GM19238 (cell line): ENCODE results near the gene ELOVL7.
"Not testable (repeated sequence)": the region's sequence is repeated elsewhere in the genome, so short reads cannot be mapped to it uniquely, and the experiment has no call there.

Experiments used
- DNase-seq: peaks from one replicate; pipeline ENCODE4 v3.0.0; 2011; ENCODE audit warnings: low spot score; ENCODE audit not compliant: insufficient read length

The ELOVL7 gene

DNA sequence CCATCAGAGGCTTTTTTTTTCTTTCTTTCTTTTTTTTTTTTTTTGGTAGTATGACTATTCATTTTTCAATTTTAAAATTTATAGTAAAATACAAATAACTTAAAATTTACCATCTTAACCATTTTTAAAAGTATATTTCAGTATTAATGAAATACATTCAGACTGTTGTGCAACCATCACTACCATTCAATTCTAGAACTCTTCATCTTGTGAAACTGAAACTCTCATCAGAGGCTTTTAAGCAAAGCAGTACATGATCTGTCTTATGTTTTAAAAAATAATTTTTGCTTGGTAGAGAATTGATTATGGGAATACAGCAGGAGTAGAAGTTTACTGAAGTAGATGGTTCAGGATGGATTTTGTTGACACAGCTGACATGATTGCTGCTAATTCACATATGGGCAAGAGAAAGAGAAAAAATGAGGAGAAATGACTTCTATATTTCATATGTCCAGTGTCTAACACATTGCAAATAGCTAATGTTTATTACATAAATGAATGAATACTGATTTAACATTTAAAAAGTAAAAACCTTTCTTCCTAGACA is 13.4 kb downstream of the ELOVL7 start:
- DNase-seq = no peak

DNA sequence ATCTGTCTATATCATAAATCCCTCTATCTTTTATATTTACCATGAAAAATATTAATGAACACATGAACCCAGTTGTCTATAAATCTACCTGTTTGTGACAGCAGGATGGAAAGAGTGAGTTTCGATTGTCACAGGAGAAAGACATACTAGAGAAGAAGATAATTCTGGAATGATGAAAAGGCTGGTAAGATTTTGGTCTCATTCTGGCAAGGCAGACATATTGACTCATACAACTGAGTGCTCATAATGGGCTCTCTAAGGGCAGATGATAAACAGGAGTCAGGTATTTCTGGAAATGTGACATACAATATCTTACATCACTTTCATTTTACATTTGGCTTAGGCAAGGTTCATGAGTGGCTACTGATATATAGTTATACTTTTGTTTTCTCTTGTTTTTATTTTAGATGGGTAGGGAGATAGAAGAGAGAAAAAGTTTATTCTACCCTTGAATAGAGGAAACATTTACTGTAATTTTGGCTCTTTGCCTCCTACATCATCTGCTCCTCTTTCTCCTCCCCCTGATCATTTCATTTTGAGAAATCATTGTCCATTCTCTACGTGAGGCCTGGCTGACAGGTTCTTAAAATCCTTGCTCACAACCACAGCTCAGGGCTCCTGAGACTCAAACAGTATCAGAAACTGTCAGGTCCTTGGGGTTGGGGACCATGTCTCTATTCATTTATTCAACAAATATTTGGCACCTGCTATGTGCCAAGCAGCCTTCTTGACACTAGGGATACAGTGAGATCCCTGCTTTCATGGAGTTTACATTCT is 14.4 kb downstream of the ELOVL7 start:
- no peak for DNase-seq

DNA sequence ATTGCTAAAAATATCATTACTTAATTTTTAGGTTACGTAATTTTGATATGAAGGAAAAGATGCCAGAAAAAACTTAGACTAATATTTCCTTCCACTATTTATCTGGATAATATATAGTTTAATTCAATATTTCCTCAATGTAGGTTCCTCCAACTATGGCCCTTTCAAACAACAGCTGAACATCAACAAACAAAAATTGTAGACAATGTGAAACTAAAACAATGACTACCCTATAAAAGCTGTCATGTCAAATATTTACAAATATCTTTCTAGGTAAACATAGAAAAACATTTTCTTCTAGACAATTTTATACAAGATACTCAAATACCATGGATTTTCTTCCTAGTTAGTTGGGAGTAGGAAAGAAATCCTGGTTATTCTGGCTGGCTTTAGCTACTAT is 16.9 kb downstream of the ELOVL7 start:
- DNase-seq = no peak

DNA sequence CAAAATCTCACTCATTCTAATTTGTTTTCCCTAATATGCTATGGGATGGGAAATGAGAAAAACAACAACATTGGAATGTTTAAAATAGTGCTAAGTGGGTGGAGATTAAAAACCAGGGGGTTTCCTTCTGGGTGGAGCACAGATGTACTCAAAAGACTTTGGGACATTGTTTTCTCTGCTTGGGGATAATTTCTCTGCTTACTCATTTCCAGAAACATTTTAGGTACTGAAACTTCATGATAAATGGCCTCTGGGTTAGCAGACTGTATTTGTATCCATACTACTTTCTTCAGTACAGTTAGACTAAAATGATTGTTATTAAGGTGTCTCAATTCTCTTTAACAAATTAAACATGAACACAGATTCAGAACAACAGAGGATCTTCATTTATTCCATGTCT is 17.4 kb downstream of the ELOVL7 start:
- peak; percentile 24 for DNase-seq

DNA sequence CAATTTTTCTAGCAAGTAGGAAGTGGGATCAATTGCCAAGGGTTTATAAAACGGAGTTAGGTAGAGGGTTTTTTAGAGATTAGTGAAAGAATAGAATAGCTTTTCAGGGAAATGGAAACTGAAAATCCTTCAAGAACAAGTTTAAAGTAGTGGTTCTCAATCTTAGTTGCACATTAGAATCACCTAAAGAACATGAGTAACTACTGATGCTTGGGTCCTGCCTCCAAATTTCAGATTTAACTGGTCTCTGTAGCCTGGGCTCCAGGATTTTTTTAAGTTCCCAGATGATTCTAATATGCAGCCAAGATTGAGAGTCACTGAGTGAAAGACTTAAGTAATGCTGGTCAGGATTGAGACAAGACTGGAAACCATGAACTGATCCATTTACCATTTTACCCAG is 20.5 kb downstream of the ELOVL7 start:
- DNase-seq = no peak

DNA sequence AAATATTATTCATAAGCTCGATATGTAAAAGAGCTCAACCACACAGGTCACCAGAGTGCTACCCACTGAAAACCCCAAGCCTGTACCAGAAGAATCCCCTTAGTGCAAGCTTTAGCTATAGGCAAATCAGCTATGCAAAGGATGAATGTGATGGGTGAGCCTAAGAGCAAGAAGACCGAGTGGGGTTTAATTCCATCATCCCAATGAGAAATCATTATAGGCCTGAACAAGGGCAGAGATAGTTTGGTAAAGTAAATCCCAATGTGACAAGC is 21.8 kb downstream of the ELOVL7 start:
- DNase-seq = no peak

DNA sequence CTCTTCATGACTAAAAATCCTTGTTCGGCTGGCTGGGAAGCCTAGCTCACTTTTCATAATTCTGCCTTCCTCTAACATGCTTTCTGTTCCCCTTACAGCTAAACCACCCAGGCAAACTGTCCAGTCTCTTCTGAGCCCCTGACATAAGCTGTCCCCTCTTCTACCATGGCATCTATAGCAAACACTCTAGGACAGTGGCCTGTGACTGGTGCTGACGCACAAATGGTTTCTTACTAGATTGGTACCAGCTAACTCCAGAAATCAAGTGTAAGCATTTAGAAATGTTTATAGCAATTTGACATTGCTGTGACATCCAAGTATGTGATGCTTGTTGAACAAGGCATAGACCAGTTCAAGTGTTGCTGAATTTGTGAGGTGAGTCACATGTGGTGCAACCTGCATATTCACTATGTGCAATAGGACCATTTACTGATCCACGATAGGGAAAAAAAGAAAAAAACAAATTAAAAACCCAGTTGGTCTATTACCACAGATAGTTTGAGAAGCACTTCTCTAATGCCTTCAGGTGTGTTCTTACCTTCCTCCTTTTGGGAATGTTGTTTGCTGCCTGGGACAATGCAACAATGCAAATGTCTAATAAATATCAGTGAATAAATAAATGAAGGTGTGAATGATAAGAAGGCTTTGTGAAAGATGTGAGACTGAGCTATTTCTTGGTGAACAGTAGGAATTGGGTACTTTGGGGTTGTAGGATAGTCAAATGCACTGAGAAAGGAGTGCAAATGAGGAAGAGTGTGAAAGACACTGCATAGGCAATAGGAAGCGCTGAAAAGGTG is 22.4 kb downstream of the ELOVL7 start:
- DNase-seq = no peak

DNA sequence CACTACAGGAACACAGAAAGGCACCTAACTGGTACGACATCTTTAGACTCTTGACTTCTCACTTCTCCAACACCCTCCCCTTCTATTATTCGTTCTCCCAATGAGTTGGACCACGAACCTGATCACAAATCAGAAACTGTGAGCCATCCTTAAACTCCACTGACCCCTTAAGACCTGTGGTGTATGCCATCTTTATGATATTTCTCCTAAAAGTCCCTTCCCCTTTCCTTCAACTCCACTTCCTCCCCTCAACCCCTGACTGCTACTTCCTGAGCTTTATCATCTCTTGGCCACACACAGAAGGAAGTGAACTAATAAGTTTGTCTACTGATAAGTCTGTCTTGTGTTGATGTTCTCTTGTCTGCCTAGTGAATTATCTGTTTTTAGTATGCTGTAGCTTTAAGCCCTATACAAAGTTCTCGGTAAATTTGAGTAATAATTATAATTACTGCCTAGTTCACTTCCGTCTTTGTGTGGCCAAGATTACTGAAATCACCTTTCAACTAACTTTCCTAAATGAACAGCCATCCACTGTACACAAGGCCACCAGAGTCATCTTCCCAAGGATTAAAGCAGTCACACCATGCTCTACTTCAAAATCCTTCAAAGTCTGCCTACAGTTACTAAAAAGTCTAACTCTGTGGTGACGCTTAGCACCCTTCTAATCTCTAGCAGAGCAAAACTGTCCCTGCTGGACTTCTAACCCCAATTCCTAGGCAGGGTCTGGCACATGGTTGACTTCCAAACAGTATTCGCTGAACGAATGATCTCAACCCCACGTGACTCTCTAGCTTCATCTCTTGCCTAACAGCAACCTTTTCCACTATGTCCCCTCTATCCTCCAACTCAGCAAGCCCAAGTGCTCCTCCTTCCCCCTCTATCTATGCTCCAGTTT is 23.2 kb downstream of the ELOVL7 start:
- no peak for DNase-seq

DNA sequence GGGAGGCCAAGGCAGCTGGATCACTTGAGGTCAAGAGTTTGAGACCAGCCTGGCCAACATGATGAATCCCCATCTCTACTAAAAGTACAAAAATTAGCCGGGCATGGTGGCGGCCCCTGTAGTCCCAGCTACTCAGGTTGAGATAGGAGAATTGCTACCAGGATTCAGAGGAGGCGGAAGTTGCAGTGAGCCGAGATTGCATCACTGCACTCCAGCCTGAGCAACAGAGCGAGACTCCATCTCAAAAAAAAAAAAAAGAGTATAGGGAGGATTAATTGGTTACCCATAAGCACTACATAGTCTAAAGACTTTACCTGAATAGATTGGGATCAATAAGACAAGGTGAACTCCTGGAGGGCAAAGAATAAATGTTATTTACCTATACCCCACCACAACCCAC is 27.9 kb downstream of the ELOVL7 start:
- not testable (repeated sequence) for DNase-seq

DNA sequence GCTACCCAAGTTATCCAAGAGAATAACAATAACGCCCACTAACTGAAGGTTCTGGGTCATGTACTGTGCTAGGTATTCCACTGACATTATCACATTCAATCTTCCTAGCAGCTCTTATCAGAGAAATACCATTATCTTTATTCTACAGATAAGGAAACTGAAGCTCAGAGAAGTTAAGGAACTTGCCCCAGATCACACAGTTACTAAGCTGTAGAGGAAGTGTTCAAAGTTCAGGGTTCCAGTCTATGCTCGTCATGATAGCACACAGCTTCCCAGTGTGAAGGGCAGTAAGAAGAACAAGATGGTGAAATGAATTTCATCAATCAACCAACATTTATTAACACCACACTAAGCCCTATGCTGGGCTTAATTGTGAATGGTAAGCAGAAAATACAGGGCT is 29.6 kb downstream of the ELOVL7 start:
- DNase-seq = no peak

DNA sequence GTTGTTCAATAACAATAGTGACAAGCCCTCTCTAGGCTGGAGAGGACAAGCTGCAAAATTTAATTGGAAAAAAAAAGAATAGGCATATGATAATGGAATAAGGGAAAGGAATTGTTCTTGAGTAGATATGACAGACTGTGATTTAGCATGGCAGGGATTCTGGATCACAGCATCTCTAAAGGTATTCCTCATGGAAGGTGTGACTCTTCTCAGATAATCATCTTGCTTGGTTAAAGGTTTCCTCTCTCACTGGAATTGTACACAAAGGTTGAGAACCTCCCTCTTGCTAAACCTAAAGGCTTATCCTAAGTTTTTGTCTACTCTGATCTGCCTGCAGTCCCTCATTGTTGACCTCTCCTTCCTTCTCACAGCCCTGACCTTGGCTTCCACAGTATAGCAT is 31.6 kb downstream of the ELOVL7 start:
- no peak for DNase-seq

DNA sequence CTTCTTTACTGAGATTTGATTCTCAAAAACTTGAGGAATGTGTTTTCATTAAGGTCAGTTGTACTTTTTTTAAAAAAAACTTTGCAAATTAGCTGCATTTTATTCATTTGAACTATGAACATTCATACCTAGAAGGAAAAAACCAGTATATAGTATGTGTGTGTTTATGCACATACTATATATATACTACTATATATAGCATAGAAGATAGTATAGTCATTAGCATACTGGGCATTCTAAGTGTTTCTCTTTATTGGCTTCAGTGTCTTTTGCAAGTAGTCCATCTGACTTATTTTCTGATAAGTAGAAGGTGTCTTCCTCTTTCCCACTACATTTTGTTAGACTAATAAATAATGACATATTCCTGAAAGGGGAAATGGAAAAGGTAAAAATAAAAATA is 33.0 kb downstream of the ELOVL7 start:
- no peak for DNase-seq

DNA sequence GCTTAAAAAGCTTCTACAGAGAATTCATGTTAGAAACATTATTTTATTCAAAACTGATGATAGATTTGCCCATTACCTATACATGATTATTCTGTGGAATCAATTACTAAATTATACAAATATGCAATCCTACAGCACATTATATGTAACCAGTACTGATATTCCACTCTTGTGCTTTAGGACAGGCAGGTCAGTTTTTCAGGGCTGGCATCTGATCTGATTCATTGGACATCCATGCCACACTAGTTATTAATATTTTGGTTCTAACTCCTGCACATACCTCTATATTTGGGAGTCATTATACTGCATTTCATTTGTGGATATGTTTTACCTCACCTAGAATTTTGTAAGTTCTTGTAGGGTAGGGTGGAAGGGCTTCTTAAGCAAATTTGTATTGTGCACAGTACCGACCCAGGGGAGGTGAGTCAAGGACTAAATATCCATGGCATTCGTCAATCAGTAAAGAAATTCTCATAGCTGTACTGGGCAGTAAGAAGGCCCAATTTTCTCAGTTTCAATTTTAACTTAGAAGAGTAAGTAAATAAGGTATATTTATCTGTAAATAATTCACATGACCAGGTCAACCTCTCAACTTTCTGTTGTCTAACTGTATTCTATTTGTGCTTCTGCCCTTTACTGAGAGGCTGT is 33.5 kb downstream of the ELOVL7 start:
- peak; percentile 13 for DNase-seq

DNA sequence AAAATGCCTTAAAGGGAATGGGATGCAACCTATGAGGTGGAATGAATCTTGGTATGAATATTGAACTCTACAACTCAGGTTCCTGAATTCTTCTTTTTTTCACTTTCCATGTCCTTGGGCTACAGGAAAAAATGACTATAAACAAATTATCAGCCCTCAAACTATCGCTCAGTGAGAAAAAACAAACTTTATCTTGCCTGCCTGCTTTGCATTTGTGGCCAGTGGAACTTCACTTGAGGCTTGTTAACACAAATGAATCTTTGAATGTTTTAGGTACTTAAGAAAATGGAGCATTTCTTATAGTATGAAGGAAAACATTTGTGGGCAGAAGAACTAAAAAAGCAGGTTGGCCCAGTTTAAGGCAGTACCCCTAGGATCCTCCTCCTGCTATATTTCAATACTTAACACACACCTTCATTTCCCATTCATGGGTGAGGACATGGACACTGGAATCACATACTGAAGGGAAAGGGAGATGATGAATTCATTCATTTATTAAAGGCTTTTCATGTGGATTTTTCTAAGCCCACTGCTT is 34.1 kb downstream of the ELOVL7 start:
- DNase-seq = no peak

DNA sequence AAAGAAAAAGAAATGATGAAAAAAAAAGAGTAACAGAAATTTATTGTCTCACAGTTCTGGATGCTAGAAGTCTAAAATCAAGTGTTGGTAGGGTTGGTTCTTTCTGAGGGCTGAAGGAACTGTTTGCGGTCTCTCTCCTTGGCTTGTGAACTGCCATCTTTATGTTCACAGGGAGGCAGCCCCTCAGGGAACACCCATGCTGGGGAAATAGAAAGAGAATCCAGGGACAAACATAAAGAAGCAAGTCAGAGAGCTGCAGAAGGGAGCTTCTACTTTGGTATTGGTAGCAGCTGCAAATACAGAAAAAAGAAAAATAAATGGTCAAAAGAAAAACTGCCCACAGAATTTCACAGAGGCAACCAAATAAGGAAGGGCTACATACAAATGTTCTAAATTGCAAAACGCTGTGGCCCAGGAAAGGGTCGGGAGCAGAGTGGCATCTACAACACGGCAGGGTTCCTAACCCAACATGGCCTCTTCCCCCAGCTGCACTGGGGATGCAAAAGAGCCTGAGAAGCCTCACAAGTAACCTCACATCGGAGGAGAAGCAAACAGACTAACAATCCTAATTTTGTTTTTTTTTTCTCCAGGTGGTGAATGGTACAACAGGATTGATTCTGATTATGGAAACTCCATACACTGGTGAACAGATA is 37.4 kb downstream of the ELOVL7 start:
- DNase-seq = no peak

DNA sequence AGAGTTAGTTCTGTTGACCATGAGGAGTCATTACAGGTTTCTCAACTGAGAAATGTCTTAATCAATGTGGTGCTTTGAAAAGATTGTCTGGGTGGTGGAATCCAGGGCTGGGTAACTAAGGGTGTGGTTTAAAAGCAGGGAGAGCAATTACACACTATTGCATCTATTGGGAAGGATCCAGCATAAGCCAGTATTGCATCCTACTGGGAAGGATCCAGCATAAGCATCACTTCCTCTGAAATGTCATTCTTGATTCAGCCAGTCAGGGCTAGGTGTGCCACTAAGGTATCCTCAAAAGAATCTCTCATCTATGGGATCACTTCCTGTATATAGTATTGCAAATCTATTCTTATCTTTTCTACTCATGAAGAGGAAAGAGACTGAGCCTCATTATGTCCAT is 38.6 kb downstream of the ELOVL7 start:
- no peak for DNase-seq

DNA sequence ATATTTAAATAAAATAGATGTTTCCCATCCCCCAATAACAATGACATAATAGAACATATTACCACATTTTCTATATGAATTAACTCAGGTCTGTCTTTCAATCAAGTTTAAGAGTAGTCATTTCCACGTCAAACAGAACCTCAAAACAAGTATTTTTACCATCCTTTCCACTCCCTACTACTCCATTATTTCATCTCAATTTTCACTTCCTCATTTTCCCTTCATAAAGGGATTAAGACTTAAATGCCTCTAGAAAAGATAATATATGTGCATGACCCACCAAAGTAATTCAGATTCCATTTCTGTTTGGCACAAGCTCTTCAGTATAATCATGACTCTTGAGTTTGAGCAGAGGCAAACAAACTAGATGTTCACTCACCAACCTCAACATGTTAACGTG is 40.4 kb downstream of the ELOVL7 start:
- DNase-seq = no peak

DNA sequence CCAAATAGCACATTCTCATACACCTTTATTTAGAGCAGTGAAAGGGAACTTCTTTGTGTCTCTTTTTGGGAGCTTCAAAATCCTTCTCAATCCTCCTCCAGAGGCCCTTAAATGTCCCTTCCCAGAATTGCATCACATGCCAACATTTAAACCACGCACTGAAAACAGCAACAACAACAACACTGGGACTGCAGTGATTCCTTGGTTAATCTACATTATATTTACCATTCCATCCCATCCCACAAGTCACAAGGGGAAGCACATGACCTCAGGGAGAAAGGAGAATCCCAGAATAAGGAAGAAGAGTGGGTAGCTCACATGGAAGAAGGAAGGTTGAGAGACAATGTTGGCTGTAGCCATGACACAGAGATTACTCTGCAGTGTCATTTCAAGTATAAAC is 41.1 kb downstream of the ELOVL7 start:
- no peak for DNase-seq

DNA sequence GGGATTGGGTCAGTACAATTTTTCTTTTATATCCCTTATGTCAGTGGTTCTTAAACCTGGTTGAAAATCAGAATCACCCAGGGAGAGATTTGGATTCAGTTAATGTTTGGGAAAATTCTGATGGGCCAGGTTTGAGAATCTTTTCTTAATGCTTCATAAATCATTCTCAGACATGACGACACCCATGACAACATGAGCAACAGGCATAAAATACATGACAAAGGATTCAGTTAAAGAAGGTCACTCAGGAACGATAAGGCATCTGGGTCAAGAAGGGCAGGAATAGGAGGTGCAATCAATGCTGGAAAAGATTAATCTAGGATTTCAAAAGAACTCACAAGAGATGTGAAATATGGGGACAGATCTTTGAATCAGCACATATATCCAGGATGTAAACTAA is 41.8 kb downstream of the ELOVL7 start:
- DNase-seq = no peak

DNA sequence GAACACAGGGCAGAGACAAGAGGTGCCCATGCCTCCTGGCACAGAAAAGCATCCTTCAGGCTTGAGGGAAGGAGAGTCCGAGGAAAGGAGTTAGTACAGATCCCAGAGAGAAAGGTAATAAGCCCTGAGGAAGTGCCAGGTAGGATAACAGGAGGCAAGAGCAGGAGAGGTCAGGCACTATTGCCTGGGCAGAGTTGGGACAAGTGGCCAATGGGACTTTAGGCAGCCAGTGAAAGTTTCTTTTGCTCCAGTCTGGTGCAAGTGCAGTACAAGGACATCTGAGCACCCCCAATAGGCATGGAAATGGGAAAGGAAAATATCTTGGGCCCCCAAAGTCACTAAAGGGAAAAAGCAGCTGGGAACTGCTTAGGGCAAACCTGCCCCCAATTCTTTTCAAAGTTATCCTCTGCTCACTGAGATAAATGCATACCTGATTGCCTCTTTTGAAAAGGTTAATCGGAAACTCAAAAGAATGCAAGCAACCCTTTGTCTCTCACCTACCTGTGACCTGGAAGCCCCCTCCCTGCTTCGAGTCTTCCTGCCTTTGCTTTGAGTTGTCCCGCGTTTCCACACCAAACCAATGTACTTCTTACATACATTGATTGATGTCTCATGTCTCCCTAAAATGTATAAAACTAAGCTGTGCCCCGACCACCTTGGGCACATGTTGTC is 46.5 kb downstream of the ELOVL7 start:
- DNase-seq = no peak
